ENCODE measurements around the gene FAM81B.

DNA sequence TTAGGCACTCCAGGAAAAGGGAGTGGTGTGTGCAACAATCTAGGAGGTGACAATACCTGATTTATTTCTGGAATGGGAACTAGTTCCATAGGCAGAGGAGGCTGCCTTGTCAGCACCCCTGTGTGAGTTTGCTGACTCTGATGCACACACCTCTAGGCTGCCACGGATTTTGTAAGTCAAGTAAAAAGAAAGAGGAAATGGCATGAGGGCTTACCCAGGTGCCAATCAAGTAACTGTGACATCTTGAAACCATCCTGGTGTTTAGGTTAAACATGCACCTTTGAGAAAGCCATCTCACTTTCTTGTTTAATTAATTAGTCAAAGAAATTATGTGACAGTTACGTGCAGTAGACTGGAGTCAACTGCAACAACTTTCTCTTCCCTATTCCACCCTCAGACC, 32.3 kb upstream of the FAM81B start:
- TF ChIP-seq, protein P1, sequence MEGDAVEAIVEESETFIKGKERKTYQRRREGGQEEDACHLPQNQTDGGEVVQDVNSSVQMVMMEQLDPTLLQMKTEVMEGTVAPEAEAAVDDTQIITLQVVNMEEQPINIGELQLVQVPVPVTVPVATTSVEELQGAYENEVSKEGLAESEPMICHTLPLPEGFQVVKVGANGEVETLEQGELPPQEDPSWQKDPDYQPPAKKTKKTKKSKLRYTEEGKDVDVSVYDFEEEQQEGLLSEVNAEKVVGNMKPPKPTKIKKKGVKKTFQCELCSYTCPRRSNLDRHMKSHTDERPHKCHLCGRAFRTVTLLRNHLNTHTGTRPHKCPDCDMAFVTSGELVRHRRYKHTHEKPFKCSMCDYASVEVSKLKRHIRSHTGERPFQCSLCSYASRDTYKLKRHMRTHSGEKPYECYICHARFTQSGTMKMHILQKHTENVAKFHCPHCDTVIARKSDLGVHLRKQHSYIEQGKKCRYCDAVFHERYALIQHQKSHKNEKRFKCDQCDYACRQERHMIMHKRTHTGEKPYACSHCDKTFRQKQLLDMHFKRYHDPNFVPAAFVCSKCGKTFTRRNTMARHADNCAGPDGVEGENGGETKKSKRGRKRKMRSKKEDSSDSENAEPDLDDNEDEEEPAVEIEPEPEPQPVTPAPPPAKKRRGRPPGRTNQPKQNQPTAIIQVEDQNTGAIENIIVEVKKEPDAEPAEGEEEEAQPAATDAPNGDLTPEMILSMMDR (IDR thresholded peaks at IDR 0.05) = no peak
- no peak for TF ChIP-seq POLR2AphosphoS5 (IDR thresholded peaks at IDR 0.05)

All from sigmoid colon (tissue), 4 donors.